ENCODE data around the gene KIF12.
A peak's percentile ranks its signal among the peaks of the same experiment; 100 is the strongest.
"Not testable (repeated sequence)": the region's sequence is repeated elsewhere in the genome, so short reads cannot be mapped to it uniquely, and the experiment has no call there.

KIF12 gene

GRCh38 chr9:114098936-114099668 lies at the start of gene KIF12:
Gene KIF12 (minus strand): TSS chr9:114099292. CDS start chr9:114099276, 16 bp downstream.
- peak; percentile 71 for DNase-seq

DNA sequence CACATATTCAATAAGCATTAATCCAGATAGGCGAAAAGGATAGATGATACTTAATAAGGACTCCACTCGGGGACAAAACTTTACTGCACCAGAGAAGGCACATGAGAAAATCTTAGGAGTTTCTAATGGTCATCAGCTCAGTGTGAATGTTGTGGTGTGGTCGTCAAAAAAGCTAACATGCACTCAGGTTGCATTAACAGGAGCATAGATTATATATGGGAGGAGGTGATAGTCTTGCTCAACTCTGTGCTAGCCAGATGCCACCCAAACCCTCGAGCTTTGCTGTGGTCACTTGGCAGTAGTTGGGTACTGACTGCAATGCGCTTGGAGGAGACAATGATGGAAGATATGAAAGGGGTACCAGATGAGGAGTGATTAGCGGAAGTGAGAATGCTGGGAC lies 47.6 kb upstream of the KIF12 start:
- DNase-seq: no peak

DNA sequence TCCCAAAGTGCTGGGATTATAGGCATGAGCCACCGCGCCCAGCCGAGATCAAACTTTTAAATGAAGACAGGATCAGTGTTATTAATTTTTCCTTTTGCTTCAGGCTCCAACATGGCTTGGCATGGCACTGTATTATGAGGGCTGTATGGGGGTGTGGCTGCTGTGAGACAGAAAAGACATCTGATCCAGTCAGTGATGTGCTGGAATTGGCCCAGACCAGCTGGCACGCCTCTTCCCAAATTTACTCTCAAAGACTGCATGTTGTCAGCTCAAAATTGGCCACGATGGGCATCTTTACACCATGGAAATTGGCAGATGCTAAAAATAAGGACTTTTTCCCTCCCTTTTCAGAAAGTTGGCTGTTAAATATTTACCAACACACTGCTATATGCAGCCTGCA lies 44.1 kb upstream of the KIF12 start:
- no peak for DNase-seq

DNA sequence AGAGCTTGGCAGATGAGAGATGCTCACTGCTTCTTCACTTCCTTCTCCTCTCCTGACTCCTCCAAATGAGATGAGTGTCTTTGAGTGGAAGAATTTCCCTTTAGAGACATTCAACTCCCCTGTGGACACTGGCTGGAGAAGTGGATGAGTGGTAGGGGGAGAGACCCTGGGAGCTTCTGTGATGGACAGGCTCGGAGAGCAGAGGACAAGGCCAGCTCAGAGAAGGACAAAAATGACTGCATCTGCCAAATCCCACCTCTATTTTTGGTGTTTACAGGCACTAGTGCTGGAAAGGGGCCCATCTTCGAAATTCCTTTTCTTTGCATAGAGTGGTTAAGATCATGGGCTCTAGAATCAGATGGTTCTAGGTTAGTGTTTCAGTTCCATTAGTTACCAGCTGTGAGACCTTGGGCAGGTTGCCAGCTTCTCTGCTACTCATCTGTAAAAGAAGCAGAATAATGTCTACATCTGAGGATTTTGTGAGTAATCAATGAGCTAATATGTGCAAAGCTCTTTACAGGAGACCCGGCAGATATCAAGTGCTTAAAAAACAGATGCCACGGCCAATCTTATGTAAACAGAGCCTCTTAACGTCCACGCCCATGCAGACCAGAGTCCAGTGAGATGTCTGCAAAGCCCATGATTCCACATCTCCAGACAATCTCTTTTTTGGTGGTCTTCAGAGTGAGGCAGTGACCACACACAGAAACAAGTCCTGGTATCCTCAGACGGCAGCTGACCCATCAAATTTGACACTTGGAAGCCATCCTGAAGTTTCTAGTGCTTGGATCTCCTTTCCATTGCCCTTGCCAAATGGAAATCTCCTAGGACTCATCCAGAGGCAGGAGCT lies 42.7 kb upstream of the KIF12 start:
- no peak for DNase-seq

DNA sequence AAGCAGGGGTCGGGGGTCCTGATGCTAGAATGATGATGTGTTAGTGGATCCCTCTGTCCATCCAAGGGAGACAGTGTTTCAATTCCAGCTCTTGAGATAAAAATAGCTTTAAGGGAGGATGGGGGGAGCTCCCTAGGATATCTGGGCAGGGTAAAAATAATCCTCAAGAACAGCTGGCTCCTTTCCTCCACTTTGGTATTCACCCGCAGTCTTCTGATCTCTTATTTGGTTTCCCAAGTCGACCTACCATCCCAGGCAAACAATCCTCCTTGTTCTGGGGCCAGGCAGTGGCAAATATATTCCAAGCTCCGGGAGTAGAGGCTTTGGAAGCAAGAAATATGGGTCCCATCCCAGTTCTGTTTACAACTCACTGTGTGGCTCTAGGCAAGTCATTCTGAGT lies 41.8 kb upstream of the KIF12 start:
- no peak for DNase-seq

GRCh38 chr9:114140401-114140800 lies 41.3 kb upstream of the KIF12 start:
- no peak for DNase-seq

DNA sequence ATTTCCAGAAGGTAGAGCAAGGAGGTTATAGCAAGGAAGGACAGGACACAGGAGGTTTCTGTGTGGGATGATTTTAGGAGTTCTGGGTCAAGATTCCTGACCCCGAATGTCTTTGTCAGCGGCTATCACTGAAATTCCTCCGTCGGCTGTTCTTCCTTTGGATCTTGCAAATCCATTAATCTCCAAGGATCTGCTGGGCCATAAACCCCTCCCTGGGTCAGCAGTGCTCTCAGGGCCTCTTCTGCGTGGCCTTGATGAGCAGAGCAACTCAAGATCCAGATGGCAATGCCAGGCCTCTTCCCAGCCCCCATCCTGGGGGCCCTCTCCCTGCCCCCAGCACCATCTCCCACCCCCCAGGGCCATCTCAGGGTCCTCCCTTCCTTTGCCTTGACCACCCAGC lies 40.0 kb upstream of the KIF12 start:
- no peak for DNase-seq

DNA sequence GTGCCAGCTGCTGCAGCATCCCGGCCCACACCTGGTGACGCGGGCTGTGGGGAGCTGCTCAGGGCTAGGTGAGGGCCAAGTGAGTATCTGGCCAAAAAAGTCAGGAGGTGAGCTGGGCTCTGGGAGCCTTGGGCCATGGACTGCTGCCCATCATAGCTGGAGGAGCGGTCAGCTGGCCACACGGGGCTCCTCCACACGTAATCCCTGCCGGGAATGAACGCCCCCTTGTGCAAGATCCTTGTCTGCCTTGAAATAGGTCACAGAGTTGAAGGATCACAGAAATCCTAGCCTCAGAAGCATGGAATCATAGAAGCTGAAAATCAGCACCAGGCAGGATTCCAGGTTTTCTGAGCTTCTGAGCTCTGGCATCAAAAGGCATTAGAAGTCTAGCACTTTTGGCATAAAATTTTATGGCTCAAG lies 39.5 kb upstream of the KIF12 start:
- no peak for DNase-seq

DNA sequence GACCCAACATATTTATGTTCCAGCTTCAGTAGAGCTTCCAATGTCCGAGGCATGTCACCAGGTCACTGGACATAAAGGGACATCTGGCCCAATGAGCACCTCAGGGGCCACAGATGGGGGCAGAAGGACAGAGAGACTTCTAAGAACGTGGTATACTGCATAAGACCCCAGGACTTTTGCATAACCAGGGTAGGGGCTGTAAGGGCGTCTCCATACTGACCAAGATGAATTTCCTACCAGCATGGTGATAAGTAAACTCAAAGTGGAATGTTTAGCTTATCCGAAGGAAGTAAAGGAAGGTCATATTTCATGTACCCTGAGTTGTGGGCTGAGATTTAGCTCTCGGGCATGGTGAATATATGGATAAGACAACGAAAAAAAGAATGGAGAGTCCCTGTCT lies 38.7 kb upstream of the KIF12 start:
- DNase-seq: no peak

DNA sequence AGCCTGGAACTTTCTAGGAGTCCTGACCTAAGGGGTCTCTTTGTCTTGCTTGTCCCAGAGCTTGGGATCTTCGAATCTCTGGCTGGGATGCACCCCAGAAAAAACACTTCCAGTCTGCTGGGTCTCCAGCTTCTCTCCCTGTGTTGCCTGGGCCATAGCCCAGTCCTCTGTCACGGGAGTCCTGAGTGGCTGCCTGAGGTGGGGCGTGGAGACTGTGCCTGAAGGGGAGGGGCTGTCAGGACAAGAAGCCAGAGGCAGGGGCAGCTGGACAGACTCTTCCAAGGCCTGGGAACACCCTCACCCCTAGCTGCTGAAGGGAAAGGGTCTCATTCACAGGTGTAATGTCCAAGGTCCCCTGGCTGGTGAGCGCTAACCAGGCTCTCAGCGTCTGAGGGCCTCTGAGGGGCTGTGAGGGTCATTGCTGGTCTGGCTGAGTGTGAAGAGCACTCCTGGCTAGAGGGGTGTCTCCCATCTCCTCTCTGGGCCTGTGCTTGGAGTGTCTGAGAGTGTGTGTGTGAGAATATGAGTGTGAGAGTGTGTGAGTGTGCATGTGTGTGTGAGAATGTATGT lies 35.8 kb upstream of the KIF12 start:
- no peak for DNase-seq

DNA sequence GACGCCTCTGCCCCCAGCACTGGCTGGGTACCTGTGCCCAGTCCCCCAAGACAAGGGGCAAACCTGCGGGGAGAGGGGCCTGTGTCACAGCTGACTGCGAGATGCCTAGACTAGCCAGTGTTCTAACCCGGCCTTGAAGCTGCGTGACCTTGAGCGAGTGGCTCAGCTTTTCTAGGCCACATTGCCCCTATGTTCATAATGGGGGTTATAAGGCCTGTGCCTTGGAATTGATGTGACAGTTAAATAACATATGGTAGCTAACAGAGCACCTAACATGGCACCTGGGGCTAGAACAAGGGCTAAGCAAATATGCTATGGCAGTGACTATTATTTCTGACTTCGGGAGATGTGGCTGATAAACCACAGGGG lies 33.4 kb upstream of the KIF12 start:
- DNase-seq: no peak

DNA sequence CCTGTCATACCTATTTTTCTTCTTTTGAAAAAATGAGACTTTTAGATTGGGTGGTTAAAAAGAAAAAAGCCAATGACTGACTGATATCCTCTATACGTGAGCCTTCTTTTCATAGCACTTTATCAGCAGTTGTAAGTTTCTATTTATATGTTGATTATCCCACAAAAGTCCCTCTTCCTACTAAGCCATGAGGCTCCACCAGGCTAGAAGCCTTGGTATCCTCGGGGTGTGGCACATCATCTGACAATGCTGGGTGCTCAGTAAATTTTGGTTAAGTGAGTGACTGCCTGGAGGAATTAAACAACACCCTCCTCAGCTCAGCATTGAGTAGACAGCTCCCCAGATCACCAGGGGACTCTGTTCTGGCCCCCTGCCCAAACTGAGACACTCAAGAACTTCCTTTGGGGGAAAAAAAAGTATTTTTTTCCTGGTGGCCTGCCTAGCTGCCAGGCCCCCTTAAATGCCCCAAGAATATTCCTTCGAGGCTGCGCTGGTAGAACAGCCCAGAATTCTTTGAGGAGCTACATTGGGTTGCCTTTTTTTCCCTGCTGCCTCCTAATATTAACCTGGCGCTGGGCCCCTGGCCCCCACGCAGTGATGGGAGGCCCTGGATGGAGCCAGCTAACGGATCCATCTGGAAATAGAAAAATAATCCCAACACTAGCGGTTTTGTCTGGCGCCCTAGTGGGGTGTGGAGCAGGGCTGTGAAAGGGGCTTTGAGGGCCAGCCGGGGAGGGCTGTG lies 32.9 kb upstream of the KIF12 start:
- no peak for DNase-seq

DNA sequence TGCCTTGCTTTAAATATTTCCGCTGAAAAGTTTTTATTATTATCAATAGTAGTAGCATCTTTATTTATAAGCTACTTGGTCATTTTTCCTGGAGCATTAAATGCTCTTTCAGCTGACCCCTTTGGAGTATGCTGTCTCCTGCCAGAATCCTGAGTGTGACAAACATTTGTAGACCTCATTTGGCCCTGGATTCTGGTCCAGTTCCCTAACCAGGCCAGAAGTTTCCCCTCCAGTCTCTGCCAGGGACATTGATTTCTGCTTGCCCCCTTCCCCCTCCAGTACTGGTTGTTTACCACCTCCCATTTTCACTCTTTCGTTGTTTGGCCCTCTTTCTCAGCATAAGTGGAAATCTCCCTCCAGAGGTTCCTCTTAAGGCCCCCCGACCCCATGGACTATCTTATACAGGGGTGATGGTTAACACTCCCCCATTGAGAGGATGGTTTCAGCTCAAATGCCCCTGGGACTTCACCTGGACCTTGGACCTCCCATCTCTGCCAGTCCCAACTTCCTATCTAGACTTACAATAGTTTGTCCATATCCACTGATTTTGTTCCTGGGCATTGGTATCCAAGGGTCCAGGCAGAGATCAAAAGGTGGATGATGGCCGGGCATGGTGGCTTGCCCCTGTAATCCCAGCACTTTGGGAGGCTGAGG lies 31.7 kb upstream of the KIF12 start:
- no peak for DNase-seq

DNA sequence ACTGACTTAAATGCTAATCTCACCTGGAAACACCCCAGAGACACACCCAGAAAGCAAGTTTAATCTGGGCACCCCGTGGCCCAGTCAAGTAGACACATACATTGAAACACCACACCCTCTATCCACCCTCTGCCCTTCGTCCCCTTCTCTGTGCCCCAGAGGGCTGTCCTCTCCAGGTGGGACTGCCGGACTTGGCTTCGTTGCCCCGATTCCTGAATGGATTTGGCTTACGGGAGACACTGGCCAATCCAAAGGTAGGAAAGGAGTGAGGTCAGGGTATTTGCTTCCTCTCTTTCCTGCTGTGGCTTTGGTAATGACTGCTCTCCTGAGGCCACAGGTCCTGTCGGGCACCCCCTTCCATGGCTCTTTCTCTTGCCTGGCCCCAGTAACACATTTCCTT lies 31.0 kb upstream of the KIF12 start:
- no peak for DNase-seq

DNA sequence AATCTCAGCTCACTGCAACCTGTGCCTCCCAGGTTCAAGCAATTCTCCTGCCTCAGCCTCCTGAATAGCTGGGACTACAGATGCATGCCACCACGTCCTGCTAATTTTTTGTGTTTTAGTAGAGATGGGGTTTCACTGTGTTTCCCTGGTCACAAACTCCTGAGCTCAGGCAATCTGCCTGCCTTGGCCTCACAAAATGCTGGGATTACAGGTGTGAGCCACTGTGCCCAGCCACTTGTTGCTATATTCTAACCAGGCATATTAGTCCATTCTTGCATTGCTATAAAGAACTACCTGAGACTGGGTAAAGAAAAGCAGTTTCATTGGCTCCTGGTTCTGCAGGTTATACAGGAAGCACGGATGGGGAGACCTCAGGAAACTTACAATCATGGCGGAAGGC lies 29.7 kb upstream of the KIF12 start:
- DNase-seq: not testable (repeated sequence)

- no peak for DNase-seq
Observed at GRCh38 chr9:114126247-114127060, 27.4 kb upstream of the KIF12 start.

GRCh38 chr9:114125476-114126013 lies 26.5 kb upstream of the KIF12 start:
- DNase-seq: no peak

DNA sequence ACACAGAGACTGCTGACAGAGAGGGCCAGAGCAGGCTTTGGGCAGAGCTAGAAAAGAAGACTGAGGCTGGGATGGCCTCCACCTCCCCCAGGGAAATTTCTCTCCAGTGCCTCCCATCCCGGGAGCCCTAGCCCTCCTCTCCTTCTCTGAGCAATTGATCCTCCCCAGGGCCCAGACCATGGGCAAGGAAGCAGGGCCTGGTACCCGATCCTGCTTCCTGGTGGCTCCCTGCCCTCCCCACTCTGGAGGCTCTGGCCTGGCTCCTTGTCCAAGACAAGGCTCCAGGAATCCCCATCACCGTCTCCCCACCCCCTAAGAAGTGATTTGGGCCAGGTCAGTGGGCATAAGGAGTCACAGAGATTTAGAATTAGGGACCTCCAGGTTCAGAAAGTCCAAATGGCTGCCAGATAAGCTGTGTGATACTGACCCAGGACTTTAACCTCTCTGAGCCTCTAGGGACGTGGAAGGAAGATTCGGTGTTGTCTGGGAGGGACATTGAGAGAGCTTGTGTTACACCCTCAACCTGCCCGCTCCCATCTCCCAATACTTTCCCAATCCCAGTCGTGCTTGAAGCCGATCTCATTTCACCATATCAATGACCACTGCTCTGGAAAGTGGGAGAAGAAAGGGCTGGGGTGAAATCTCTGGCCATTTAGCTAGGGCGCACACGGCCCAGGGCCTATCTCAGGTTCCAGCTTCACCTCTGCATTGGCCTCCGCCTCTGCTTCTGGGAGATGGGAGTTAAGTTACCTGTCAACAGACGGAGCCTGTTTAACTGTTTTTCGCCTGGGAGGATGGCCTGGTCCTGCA lies 25.8 kb upstream of the KIF12 start:
- DNase-seq: no peak

DNA sequence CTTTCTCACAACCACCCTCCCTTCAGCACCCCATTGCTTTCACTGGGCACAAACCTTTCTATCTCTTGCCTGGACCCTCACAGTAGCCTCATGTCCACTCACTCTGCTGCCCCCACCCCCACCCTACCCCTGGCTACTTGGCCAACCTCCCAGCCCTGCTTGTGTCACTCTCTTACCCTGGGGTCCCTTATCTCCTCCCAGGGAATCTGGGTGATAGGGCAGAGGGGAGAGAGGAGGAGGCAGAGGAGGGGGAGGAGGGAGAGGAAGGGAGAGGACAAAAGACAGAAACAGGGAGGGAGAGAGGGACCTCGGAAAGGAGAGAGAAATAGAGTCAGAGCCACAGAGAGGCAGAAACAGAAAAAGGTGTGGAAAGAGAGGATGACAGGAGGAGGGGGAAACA lies 25.0 kb upstream of the KIF12 start:
- no peak for DNase-seq

All from NCI-H526 treated with DMSO at 0.1 percent for 48 hours (cell line).